RWPE1 (cell line): ENCODE results near the gene GMEB2.
A peak's percentile ranks its signal among the peaks of the same experiment; 100 is the strongest.

ENCODE experiments used
- CTCF ChIA-PET: fragments of 350-600 bp; sonication (Branson Sonifier 250); formaldehyde crosslinking; extraction: SDS; loops from one replicate; lab custom pipeline; 2021; lab: Yijun Ruan, JAX
- POLR2A ChIA-PET: fragments of 400-600 bp; formaldehyde crosslinking; extraction: SDS; loops from one replicate; lab custom pipeline; 2020; ENCODE audit warnings: antibody characterized with exemption; ENCODE audit not compliant: low non-redundant PET; lab: Yijun Ruan, JAX
- DNase-seq: peaks from one replicate; pipeline ENCODE4 v3.0.0; 2012; ENCODE audit warnings: low spot score
- H3K27ac ChIP-seq: fragments of 450-650 bp; 2 replicates; pipeline ENCODE4 v1.5.1; 2017
- CTCF ChIP-seq: fragments of 450-650 bp; conservative IDR thresholded peaks from 2 replicates; pipeline ENCODE4 v1.5.1; 2017; ENCODE audit warnings: low read depth, mild to moderate bottlenecking

GMEB2 gene

GRCh38 chr20:63577317-63577894 is 49.5 kb downstream of the GMEB2 start:
- DNase-seq = no peak
- no peak overlapping the region for H3K27ac ChIP-seq
- ChIA-PET POLR2A (no interaction called here), CTCF (interaction anchor here (1.6 kb wide), 1 partner anchor 39 kb away, joined by 6 read pairs; no protein-coding TSS in a partner anchor)
- TF ChIP-seq CTCF = no peak

GRCh38 chr20:63576311-63576710 is 50.6 kb downstream of the GMEB2 start:
- ChIA-PET CTCF (interaction anchor here (0.6 kb wide), 1 partner anchor 29 kb away, joined by 4 read pairs; the partner anchor contains the start of gene SRMS), POLR2A (interaction anchor here (0.6 kb wide), 1 partner anchor 54 kb away, joined by 3 read pairs; no protein-coding TSS in a partner anchor)
- H3K27ac ChIP-seq = no peak overlapping the region
- no peak for TF ChIP-seq CTCF
- DNase-seq = no peak

GRCh38 chr20:63574829-63575743 is 51.8 kb downstream of the GMEB2 start:
- no peak for DNase-seq
- ChIA-PET POLR2A (interaction anchor here (1.2 to 1.7 kb wide), 2 partner anchors 38 to 40 kb away, joined by 4 to 5 read pairs; partner anchors contain the start of gene PTK6), CTCF (interaction anchor here (0.6 to 2.5 kb wide), 5 partner anchors 37 to 405 kb away, joined by 3 to 15 read pairs (median 4); partner anchors contain the start of genes PTK6 and SAMD10)
- H3K27ac ChIP-seq = peak overlapping the region; percentile 80
- no peak for TF ChIP-seq CTCF

GRCh38 chr20:63574156-63574828 is 52.6 kb downstream of the GMEB2 start, which contains the start of gene HELZ2:
Gene HELZ2, minus strand, starts transcription at chr20:63574239. Its CDS starts 1,854 bp downstream, at chr20:63572385.
- ChIA-PET CTCF (interaction anchor here (0.6 to 2.5 kb wide), 6 partner anchors 14 to 406 kb away, joined by 3 to 15 read pairs (median 4); partner anchors contain the start of genes PTK6 and SAMD10), POLR2A (interaction anchor here (0.5 to 1.7 kb wide), 4 partner anchors 37 to 271 kb away, joined by 3 to 5 read pairs (median 4); partner anchors contain the start of genes PTK6 and RTEL1)
- peak; percentile 91 for DNase-seq
- H3K27ac ChIP-seq = peak within 1 kb of the TSS; percentile 80
- no peak for TF ChIP-seq CTCF

- H3K27ac ChIP-seq = peak overlapping the region; percentile 80
- TF ChIP-seq CTCF = no peak
- no peak for DNase-seq
- ChIA-PET POLR2A (interaction anchor here (0.6 to 1.7 kb wide), 4 partner anchors 36 to 1186 kb away, joined by 3 to 5 read pairs (median 4); partner anchors contain the start of genes PTK6 and RTEL1), CTCF (interaction anchor here (0.7 to 2.5 kb wide), 6 partner anchors 14 to 406 kb away, joined by 3 to 15 read pairs (median 4); partner anchors contain the start of genes PTK6 and SAMD10)
Observed at GRCh38 chr20:63573647-63574131, 53.2 kb downstream of the GMEB2 start.
